Prostate gland (tissue), 2 donors: Measurements from ENCODE around the gene LUC7L2.

Experiments
- POLR2A ChIP-seq: fragments of 450-650 bp; IDR thresholded peaks from one replicate; pipeline ENCODE4 v1.6.1; 2016; ENCODE audit warnings: antibody characterized with exemption, mild to moderate bottlenecking
- POLR2AphosphoS5 ChIP-seq: sonication (generic); formaldehyde crosslinking; IDR thresholded peaks from one replicate; pipeline ENCODE4 v1.6.1; 2017; ENCODE audit warnings: antibody characterized with exemption
- TF ChIP-seq, protein P1 (sequence below), 4 experiments: fragments of 200-600 bp in 2 of 4; fragments of 450-650 bp in 2 of 4; sonication (generic) in 2 of 4; IDR thresholded peaks; 1 replicate in 3 of 4; 2 replicates in 1 of 4; pipeline ENCODE4 v1.5.1; 2016 to 2019; ENCODE audit warnings: antibody characterized with exemption in 4 of 4, mild to moderate bottlenecking in 2 of 4, moderate library complexity in 2 of 4

DNA sequence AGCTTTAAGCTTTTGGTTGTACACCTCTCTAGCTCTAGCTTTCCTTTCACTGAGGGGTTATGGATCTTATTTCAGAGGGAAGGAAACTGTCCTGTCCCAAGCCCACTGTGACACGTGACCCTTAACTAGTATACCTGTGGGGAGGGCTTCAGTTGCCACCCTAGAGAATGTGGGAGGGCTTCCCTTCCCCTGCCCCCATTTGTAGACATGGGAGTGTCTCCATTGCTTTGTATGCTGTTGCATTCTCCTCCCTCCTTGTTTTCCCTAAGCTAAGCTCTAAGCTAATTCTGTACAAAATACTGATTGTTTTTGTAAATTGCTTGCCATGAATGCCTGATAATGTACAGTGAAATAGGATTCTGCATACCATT, 11.2 kb downstream of the LUC7L2 start:
- TF ChIP-seq, protein P1, sequence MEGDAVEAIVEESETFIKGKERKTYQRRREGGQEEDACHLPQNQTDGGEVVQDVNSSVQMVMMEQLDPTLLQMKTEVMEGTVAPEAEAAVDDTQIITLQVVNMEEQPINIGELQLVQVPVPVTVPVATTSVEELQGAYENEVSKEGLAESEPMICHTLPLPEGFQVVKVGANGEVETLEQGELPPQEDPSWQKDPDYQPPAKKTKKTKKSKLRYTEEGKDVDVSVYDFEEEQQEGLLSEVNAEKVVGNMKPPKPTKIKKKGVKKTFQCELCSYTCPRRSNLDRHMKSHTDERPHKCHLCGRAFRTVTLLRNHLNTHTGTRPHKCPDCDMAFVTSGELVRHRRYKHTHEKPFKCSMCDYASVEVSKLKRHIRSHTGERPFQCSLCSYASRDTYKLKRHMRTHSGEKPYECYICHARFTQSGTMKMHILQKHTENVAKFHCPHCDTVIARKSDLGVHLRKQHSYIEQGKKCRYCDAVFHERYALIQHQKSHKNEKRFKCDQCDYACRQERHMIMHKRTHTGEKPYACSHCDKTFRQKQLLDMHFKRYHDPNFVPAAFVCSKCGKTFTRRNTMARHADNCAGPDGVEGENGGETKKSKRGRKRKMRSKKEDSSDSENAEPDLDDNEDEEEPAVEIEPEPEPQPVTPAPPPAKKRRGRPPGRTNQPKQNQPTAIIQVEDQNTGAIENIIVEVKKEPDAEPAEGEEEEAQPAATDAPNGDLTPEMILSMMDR (IDR thresholded peaks at IDR 0.05) = no peak
- TF ChIP-seq POLR2A (no peak), POLR2AphosphoS5 (no peak)
